ENCODE data around the gene NCBP1.

DNA sequence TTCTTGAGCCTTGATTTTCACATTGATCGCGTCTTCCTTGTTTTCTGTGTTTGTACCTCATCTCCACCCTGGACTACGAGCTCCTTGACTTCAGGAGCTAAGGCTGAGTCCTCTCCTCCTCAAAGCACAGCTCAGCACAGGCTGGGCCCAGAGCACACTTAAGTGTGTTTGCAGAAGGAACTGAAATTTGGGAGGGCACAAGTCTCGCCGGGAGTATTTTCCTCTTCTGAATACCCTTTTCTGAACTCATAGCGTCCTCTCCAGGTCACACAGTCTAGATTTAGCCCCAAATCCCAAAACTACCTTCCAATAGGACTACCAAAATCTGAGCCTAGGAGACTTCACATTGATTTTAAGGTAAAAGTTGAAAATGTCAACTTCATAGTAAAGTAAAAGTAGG is 42.1 kb upstream of the NCBP1 start:
- no peak for TF ChIP-seq HDAC2 (IDR thresholded peaks at IDR 0.05)
- TF ChIP-seq MAFK (IDR thresholded peaks at IDR 0.05; ENCODE audit: partially characterized antibody), result no peak
- TF ChIP-seq, protein P1, sequence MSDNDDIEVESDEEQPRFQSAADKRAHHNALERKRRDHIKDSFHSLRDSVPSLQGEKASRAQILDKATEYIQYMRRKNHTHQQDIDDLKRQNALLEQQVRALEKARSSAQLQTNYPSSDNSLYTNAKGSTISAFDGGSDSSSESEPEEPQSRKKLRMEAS (IDR thresholded peaks at IDR 0.05), result no peak

Measured in A549 (cell line).